Neural cell (in vitro differentiated cells): Measurements from ENCODE around the gene CERS2. TPM values are rescaled to one million over a fixed set of nuclear protein-coding genes. Genes with fewer than 3 reads are reported as not detected.

Source experiments
- H2AFZ ChIP-seq: fragments of 200-600, 300-800 bp; sonication (generic), shearing (Covaris generic); 2 replicates; pipeline ENCODE4 v1.6.0; 2014; ENCODE audit warnings: low read depth, mild to moderate bottlenecking, antibody characterized with exemption, low read length, moderate library complexity
- H3F3A ChIP-seq: fragments of 200-600 bp; shearing (Covaris generic); 2 replicates; pipeline ENCODE4 v1.6.1; 2016; ENCODE audit warnings: mild to moderate bottlenecking, moderate library complexity, mixed read lengths, antibody characterized with exemption, low read length; ENCODE audit not compliant: insufficient read depth, poor library complexity, severe bottlenecking
- H3K27ac ChIP-seq: fragments of 200-600, 300-800 bp; sonication (generic), shearing (Covaris generic); 2 replicates; pipeline ENCODE4 v1.5.1; 2014; ENCODE audit warnings: mild to moderate bottlenecking, low read length, moderate library complexity
- H3K27me3 ChIP-seq: fragments of 300-800, 200-600 bp; sonication (generic), shearing (Covaris generic); 2 replicates; pipeline ENCODE4 v1.6.0; 2014; ENCODE audit warnings: mild to moderate bottlenecking, low read depth, low read length, moderate library complexity; ENCODE audit not compliant: insufficient read depth
- H3K36me3 ChIP-seq: fragments of 300-800, 200-600 bp; sonication (generic), shearing (Covaris generic); 2 replicates; pipeline ENCODE4 v1.5.1; 2014; ENCODE audit warnings: mild to moderate bottlenecking, antibody characterized with exemption, low read length, moderate library complexity; ENCODE audit not compliant: insufficient read depth
- H3K4me2 ChIP-seq: fragments of 300-800, 200-600 bp; sonication (generic), shearing (Covaris generic); 2 replicates; pipeline ENCODE4 v1.6.0; 2014; ENCODE audit warnings: mild to moderate bottlenecking, low read length
- H3K4me3 ChIP-seq: fragments of 300-800, 200-600 bp; sonication (generic), shearing (Covaris generic); 2 replicates; pipeline ENCODE4 v1.5.1; 2014; ENCODE audit warnings: mild to moderate bottlenecking, low read length, moderate library complexity
- H3K79me2 ChIP-seq: fragments of 200-600 bp; shearing (Covaris generic); replicated peaks from 2 replicates; pipeline ENCODE4 v1.6.0; 2014; ENCODE audit warnings: mild to moderate bottlenecking, low read length, moderate library complexity; ENCODE audit not compliant: insufficient read depth
- H3K9ac ChIP-seq: fragments of 300-800, 200-600 bp; sonication (generic), shearing (Covaris generic); 2 replicates; pipeline ENCODE4 v1.6.1; 2016; ENCODE audit warnings: mild to moderate bottlenecking, low read length, mixed read lengths
- H3K9me2 ChIP-seq: fragments of 200-600 bp; shearing (Covaris generic); 2 replicates; pipeline ENCODE4 v1.6.1; 2016; ENCODE audit warnings: mild to moderate bottlenecking, low read length, mixed read lengths; ENCODE audit not compliant: insufficient read depth
- H3K9me3 ChIP-seq: fragments of 200-600, 300-800 bp; sonication (generic), shearing (Covaris generic); 2 replicates; pipeline ENCODE4 v1.6.1; 2016; ENCODE audit warnings: mild to moderate bottlenecking, mixed run types, low read length, moderate library complexity, mixed read lengths
- H4K20me1 ChIP-seq: fragments of 200-600 bp; shearing (Covaris generic); 2 replicates; pipeline ENCODE4 v1.6.1; 2016; ENCODE audit warnings: mild to moderate bottlenecking, mixed run types; ENCODE audit not compliant: insufficient read depth
- CTCF ChIP-seq: fragments of 450-650 bp; IDR thresholded peaks from 2 replicates; pipeline ENCODE4 v1.5.1; 2014; ENCODE audit warnings: antibody characterized with exemption, mild to moderate bottlenecking, moderate library complexity; ENCODE audit not compliant: poor library complexity, severe bottlenecking
- EP300 ChIP-seq: fragments of 450-650 bp; conservative IDR thresholded peaks from 2 replicates; pipeline ENCODE4 v1.6.1; 2014; ENCODE audit warnings: antibody characterized with exemption, mild to moderate bottlenecking, moderate library complexity; ENCODE audit not compliant: poor library complexity, severe bottlenecking
- EZH2 ChIP-seq: fragments of 200-600, 300-800 bp; shearing (Covaris generic), sonication (generic); IDR thresholded peaks from 2 replicates; pipeline ENCODE4 v1.6.1; 2014; ENCODE audit warnings: antibody characterized with exemption, low read length, borderline replicate concordance, mild to moderate bottlenecking; ENCODE audit not compliant: insufficient read depth, poor library complexity, severe bottlenecking
- MXI1 ChIP-seq: fragments of 450-650 bp; conservative IDR thresholded peaks from 2 replicates; pipeline ENCODE4 v1.6.1; 2014; ENCODE audit warnings: antibody characterized with exemption, mild to moderate bottlenecking; ENCODE audit not compliant: poor library complexity, severe bottlenecking
- POLR2AphosphoS5 ChIP-seq: IDR thresholded peaks from 2 replicates; pipeline ENCODE4 v1.6.1; 2012
- RAD21 ChIP-seq: fragments of 450-650 bp; conservative IDR thresholded peaks from 2 replicates; pipeline ENCODE4 v1.6.1; 2014; ENCODE audit warnings: antibody characterized with exemption, mild to moderate bottlenecking, moderate library complexity
- REST ChIP-seq: IDR thresholded peaks from 2 replicates; pipeline ENCODE4 v1.6.1; 2012; ENCODE audit warnings: borderline replicate concordance
- SMC3 ChIP-seq: fragments of 450-650 bp; conservative IDR thresholded peaks from 2 replicates; pipeline ENCODE4 v1.6.1; 2014; ENCODE audit warnings: antibody characterized with exemption, mild to moderate bottlenecking, moderate library complexity; ENCODE audit not compliant: poor library complexity
- TAF1 ChIP-seq: IDR thresholded peaks from 2 replicates; pipeline ENCODE4 v1.6.1; 2012; ENCODE audit warnings: low read depth
- polyA plus RNA-seq: library from polyadenylated mRNA; depleted of rRNA; stranded (reverse); fragments of >200 nt; gene quantifications from 2 replicates; pipeline ENCODE4 v1.2.3, GENCODE V29; 2014

Gene CERS2
- polyA plus RNA-seq, 1 donor from 2014 or later: 39.1 TPM

DNA sequence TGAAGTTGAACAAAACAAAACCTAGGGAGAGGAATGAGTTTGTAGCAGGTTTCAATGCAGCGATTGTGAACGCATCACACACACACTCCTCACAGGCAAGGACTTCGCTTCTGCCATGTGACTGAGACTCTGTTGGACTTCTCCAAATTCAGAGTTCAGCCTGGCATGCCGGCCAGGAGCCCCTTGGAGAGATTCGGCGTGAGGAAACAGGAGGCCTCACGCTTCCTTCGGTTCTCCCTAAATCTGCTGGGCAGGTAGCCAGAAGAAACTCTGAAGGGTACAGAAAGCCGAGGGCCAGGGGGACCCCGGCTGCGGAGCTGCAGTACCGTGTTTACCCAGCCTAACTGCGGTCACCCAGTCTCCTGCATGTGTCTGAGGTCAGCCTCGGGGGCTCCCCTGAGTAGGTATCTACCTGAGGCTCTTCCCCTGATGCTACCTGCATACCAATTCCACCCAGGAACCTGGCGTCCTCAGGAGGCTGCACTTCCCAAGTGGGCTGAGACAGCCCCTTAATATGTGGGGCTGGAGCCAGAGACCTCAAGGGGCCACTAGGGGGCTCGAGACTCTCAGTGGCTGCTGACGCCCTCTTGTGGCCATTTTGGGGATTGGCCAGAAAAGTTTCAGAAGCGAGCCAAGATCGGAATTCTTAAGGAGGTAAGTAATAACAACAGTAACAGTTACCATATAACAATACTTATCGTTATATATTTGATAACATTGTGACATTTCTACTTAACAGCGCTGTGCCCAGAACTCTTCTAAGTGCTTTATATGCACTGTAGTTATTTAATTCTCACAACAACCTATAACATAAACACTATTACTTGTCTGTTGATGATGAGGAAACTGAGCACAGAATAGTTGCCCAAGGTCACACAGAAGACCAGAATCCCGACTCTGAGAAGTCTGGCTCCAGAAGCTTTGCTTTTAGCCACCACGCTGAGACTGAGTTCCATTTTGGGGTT is 4.7 kb upstream of the CERS2 start:
- H3K36me3 ChIP-seq: no peaks in the 10 kb centered on the region
- H3F3A ChIP-seq: no peaks in the 10 kb centered on the region
- no peak overlapping the region for H3K27ac ChIP-seq
- H3K27me3 ChIP-seq: no peaks in the 10 kb centered on the region
- TF ChIP-seq SMC3: peak; percentile 85
- peak; percentile 99 for TF ChIP-seq CTCF
- TF ChIP-seq MXI1: no peak
- no peak for TF ChIP-seq POLR2AphosphoS5
- no peak for TF ChIP-seq EP300
- TF ChIP-seq EZH2: no peak
- peak; percentile 69 for TF ChIP-seq RAD21
- TF ChIP-seq REST: no peak
- TF ChIP-seq TAF1: no peak
- H3K4me3 ChIP-seq: no peak overlapping the region
- no peak overlapping the region for H3K9ac ChIP-seq
- H3K9me2 ChIP-seq: no peaks in the 10 kb centered on the region
- H2AFZ ChIP-seq: no peak overlapping the region
- peaks cover 11% of the 10 kb centered on the region for H3K79me2 ChIP-seq
- H3K4me2 ChIP-seq: no peak overlapping the region
- H4K20me1 ChIP-seq: no peaks in the 10 kb centered on the region
- H3K9me3 ChIP-seq: no peaks in the 10 kb centered on the region

- Histone ChIP-seq H3K9me2 (no peaks in the 10 kb centered on the region), H3F3A (no peaks in the 10 kb centered on the region), H3K36me3 (no peaks in the 10 kb centered on the region), H2AFZ (no peak overlapping the region), H3K27ac (no peak overlapping the region), H3K9ac (no peak overlapping the region), H3K4me2 (no peak overlapping the region), H3K79me2 (peaks cover 30% of the 10 kb centered on the region), H4K20me1 (no peaks in the 10 kb centered on the region), H3K9me3 (no peaks in the 10 kb centered on the region), H3K27me3 (no peaks in the 10 kb centered on the region), H3K4me3 (no peak overlapping the region)
- TF ChIP-seq CTCF (no peak), MXI1 (no peak), REST (no peak), TAF1 (no peak), EP300 (no peak), RAD21 (no peak), POLR2AphosphoS5 (no peak), SMC3 (no peak), EZH2 (no peak)
Observed at GRCh38 chr1:150976879-150977694, 2.5 kb upstream of the CERS2 start.
